Measurements from ENCODE around the gene COL5A2. TPM values are rescaled to one million over a fixed set of nuclear protein-coding genes. Genes with fewer than 3 reads are reported as not detected.

The COL5A2 gene
- total RNA-seq, 3 donors from 2014 or later, result 4.5 to 58.5 (median 31.8) TPM

GRCh38 chr2:189050165-189050712 lies 129.3 kb downstream of the COL5A2 start:
- intact Hi-C loops (cut with DNase I, micrococcal nuclease), result no loop called here

GRCh38 chr2:189049709-189050164 lies 129.8 kb downstream of the COL5A2 start:
- intact Hi-C loops (cut with DNase I, micrococcal nuclease), result no loop called here
- ATAC-seq (no peak), DNase-seq (no peak)
- Histone ChIP-seq H3K36me3 (ENCODE audit: low read depth) (no peaks in the 10 kb centered on the region), H3K4me3 (no peak overlapping the region), H3K9me3 (no peaks in the 10 kb centered on the region), H3K4me1 (ENCODE audit: low read depth) (no peaks in the 10 kb centered on the region)
- TF ChIP-seq CTCF (IDR thresholded peaks at IDR 0.05), result no peak

More at GRCh38 chr2:189050165-189050712, 129.3 kb downstream of the COL5A2 start:
- Histone ChIP-seq H3K4me3 (no peak overlapping the region), H3K9me3 (no peaks in the 10 kb centered on the region), H3K36me3 (ENCODE audit: low read depth) (no peaks in the 10 kb centered on the region), H3K4me1 (ENCODE audit: low read depth) (no peaks in the 10 kb centered on the region)
- no peak for TF ChIP-seq CTCF (IDR thresholded peaks at IDR 0.05)
- DNase-seq (no peak), ATAC-seq (no peak)

GRCh38 chr2:189048189-189048588 lies 131.4 kb downstream of the COL5A2 start:
- Histone ChIP-seq H3K9me3 (no peaks in the 10 kb centered on the region), H3K4me3 (no peak overlapping the region), H3K36me3 (ENCODE audit: low read depth) (no peaks in the 10 kb centered on the region), H3K4me1 (ENCODE audit: low read depth) (no peaks in the 10 kb centered on the region)
- intact Hi-C loops (cut with DNase I, micrococcal nuclease), result no loop called here
- DNase-seq (no peak), ATAC-seq (no peak)
- no peak for TF ChIP-seq CTCF (IDR thresholded peaks at IDR 0.05)

GRCh38 chr2:189047171-189047888 lies 132.2 kb downstream of the COL5A2 start:
- DNase-seq (no peak), ATAC-seq (no peak)
- Histone ChIP-seq H3K4me3 (no peak overlapping the region), H3K4me1 (ENCODE audit: low read depth) (no peaks in the 10 kb centered on the region), H3K9me3 (no peaks in the 10 kb centered on the region), H3K36me3 (ENCODE audit: low read depth) (no peaks in the 10 kb centered on the region)
- intact Hi-C loops (cut with DNase I, micrococcal nuclease), result no loop called here
- TF ChIP-seq CTCF (IDR thresholded peaks at IDR 0.05), result no peak

- Histone ChIP-seq H3K4me3 (no peak overlapping the region), H3K36me3 (ENCODE audit: low read depth) (no peaks in the 10 kb centered on the region), H3K4me1 (ENCODE audit: low read depth) (no peaks in the 10 kb centered on the region), H3K9me3 (no peaks in the 10 kb centered on the region)
- no peak for TF ChIP-seq CTCF (IDR thresholded peaks at IDR 0.05)
- DNase-seq (no peak), ATAC-seq (no peak)
- intact Hi-C loops (cut with DNase I, micrococcal nuclease), result no loop called here
These were observed 133.2 kb downstream of the COL5A2 start for GRCh38 chr2:189046320-189046719.

Data from mucosa of descending colon (tissue), 3 donors.